Medulla oblongata (tissue), 1 donor: ENCODE measurements around the gene RAD51B.

Experiments used
- DNase-seq: peaks from one replicate; pipeline ENCODE4 v3.0.0-alpha.2; 2015; ENCODE audit errors: extremely low spot score

The RAD51B gene

GRCh38 chr14:68477461-68478085, 658.0 kb downstream of the RAD51B start:
- DNase-seq = no peak

- no peak for DNase-seq
Observed at GRCh38 chr14:68479247-68479646, 659.7 kb downstream of the RAD51B start.

- DNase-seq = no peak
Observed at GRCh38 chr14:68482018-68482417, 662.4 kb downstream of the RAD51B start.

GRCh38 chr14:68482772-68483395, 663.3 kb downstream of the RAD51B start:
- no peak for DNase-seq

GRCh38 chr14:68486033-68486732, 666.6 kb downstream of the RAD51B start:
- DNase-seq = no peak

GRCh38 chr14:68486809-68487208, 667.2 kb downstream of the RAD51B start:
- DNase-seq = no peak

GRCh38 chr14:68487805-68488590, 668.4 kb downstream of the RAD51B start:
- no peak for DNase-seq

GRCh38 chr14:68491793-68492192, 672.2 kb downstream of the RAD51B start:
- DNase-seq = no peak

GRCh38 chr14:68492381-68493151, 673.0 kb downstream of the RAD51B start:
- DNase-seq = no peak

GRCh38 chr14:68493152-68493911, 673.8 kb downstream of the RAD51B start:
- DNase-seq = no peak

GRCh38 chr14:68495101-68496039, 675.8 kb downstream of the RAD51B start:
- no peak for DNase-seq

GRCh38 chr14:68497011-68497410, 677.4 kb downstream of the RAD51B start:
- no peak for DNase-seq

- no peak for DNase-seq
Observed at GRCh38 chr14:68499451-68499850, 679.9 kb downstream of the RAD51B start.

- no peak for DNase-seq
Observed at GRCh38 chr14:68501171-68501570, 681.6 kb downstream of the RAD51B start.

- DNase-seq = no peak
Observed at GRCh38 chr14:68501614-68502052, 682.1 kb downstream of the RAD51B start.

GRCh38 chr14:68502230-68502629, 682.7 kb downstream of the RAD51B start:
- DNase-seq = no peak

- DNase-seq = no peak
Observed at GRCh38 chr14:68503186-68503825, 683.7 kb downstream of the RAD51B start.

- no peak for DNase-seq
Observed at GRCh38 chr14:68504861-68505260, 685.3 kb downstream of the RAD51B start.

- no peak for DNase-seq
Observed at GRCh38 chr14:68506021-68506644, 686.6 kb downstream of the RAD51B start.
